CD14-positive monocyte (primary cell): ENCODE data around the gene PPM1F. TPM values are rescaled to one million over a fixed set of nuclear protein-coding genes. Genes with fewer than 3 reads are reported as not detected.

Source experiments
- DNase-seq, 3 donors: peaks; one replicate each; pipeline ENCODE4 v3.0.0-alpha.2; 2011 to 2022
- H2AFZ ChIP-seq: 2 replicates; pipeline ENCODE4 v1.6.0; 2012; ENCODE audit warnings: mild to moderate bottlenecking, low read depth, low read length, inconsistent platforms; ENCODE audit not compliant: insufficient read depth, poor library complexity, severe bottlenecking
- H3K27ac ChIP-seq, 2 donors: 1 replicate in 1 of 2; 2 replicates in 1 of 2; pipeline ENCODE4 v1.5.1; 2012 to 2013; ENCODE audit warnings: low read length in 2 of 2, control low read depth in 1 of 2, inconsistent platforms in 1 of 2, low read depth in 1 of 2, mild to moderate bottlenecking in 1 of 2
- H3K27me3 ChIP-seq, 2 donors: one replicate each; pipeline versions ENCODE4 v1.6.0 to v1.6.1; 2011 to 2013; ENCODE audit warnings: low read length in 2 of 2; ENCODE audit not compliant: control insufficient read depth in 2 of 2, insufficient read depth in 2 of 2
- H3K36me3 ChIP-seq, 2 donors: replicated peaks in 1 of 2; 1 replicate in 1 of 2; 2 replicates in 1 of 2; pipeline versions ENCODE4 v1.5.1 to v1.6.1; 2012 to 2013; ENCODE audit warnings: low read length in 2 of 2, control low read depth in 1 of 2, inconsistent platforms in 1 of 2, mild to moderate bottlenecking in 1 of 2; ENCODE audit not compliant: insufficient read depth in 2 of 2, control insufficient read depth in 1 of 2
- H3K4me1 ChIP-seq, 2 donors: 1 replicate in 1 of 2; 2 replicates in 1 of 2; pipeline versions ENCODE4 v1.5.1 to v1.6.1; 2012 to 2013; ENCODE audit warnings: low read length in 2 of 2, control low read depth in 1 of 2, inconsistent platforms in 1 of 2, mild to moderate bottlenecking in 1 of 2, moderate library complexity in 1 of 2; ENCODE audit not compliant: insufficient read depth in 2 of 2, control insufficient read depth in 1 of 2
- H3K4me2 ChIP-seq: replicated peaks from 2 replicates; pipeline ENCODE3; 2012; ENCODE audit warnings: low read length, moderate library complexity, mild to moderate bottlenecking; ENCODE audit not compliant: poor library complexity, severe bottlenecking; ENCODE audit errors: extremely low read depth
- H3K4me3 ChIP-seq, 3 experiments: fragments of 200-600 bp in 1 of 3; sonication (generic) in 1 of 3; replicated peaks in 1 of 3; 1 replicate in 2 of 3; 2 replicates in 1 of 3; pipeline ENCODE4 v1.5.1; 2011 to 2013; ENCODE audit warnings: low read length in 3 of 3, mild to moderate bottlenecking in 3 of 3, control low read depth in 2 of 3, low read depth in 2 of 3, inconsistent platforms in 1 of 3, moderate library complexity in 1 of 3
- H3K79me2 ChIP-seq: 2 replicates; pipeline ENCODE4 v1.6.0; 2012; ENCODE audit warnings: mild to moderate bottlenecking, control low read depth, inconsistent platforms, low read length, moderate library complexity; ENCODE audit not compliant: insufficient read depth
- H3K9ac ChIP-seq: 2 replicates; pipeline ENCODE4 v1.6.0; 2017; ENCODE audit warnings: low read length, mild to moderate bottlenecking; ENCODE audit not compliant: insufficient read depth, poor library complexity, severe bottlenecking
- H3K9me3 ChIP-seq, 2 donors: replicated peaks in 1 of 2; 1 replicate in 1 of 2; 2 replicates in 1 of 2; pipeline versions ENCODE4 v1.5.1 to v1.6.1; 2012 to 2013; ENCODE audit warnings: low read length in 2 of 2, control low read depth in 1 of 2; ENCODE audit not compliant: control insufficient read depth in 1 of 2, insufficient read depth in 1 of 2
- H4K20me1 ChIP-seq: 2 replicates; pipeline ENCODE4 v1.6.0; 2012; ENCODE audit warnings: mild to moderate bottlenecking, low read length, control low read depth, moderate library complexity; ENCODE audit not compliant: insufficient read depth
- H3K27ac Mint-ChIP-seq, 7 donors: one replicate each; pipeline ENCODE4 v1.8.0; 2020; ENCODE audit warnings: mild to moderate bottlenecking in 7 of 7, mixed read lengths in 7 of 7, moderate library complexity in 6 of 7, inconsistent platforms in 2 of 7
- H3K27me3 Mint-ChIP-seq, 3 donors: one replicate each; pipeline ENCODE4 v1.8.0; 2021 to 2022; ENCODE audit warnings: low read depth in 3 of 3, mild to moderate bottlenecking in 3 of 3, mixed read lengths in 3 of 3, moderate library complexity in 3 of 3, inconsistent platforms in 1 of 3
- H3K36me3 Mint-ChIP-seq, 2 donors: one replicate each; pipeline ENCODE4 v1.8.0; 2020; ENCODE audit warnings: mixed read lengths in 2 of 2, inconsistent platforms in 1 of 2, mild to moderate bottlenecking in 1 of 2
- H3K4me1 Mint-ChIP-seq: one replicate; pipeline ENCODE4 v1.8.0; 2020; ENCODE audit warnings: mild to moderate bottlenecking, mixed read lengths
- H3K4me3 Mint-ChIP-seq, 2 donors: one replicate each; pipeline ENCODE4 v1.8.0; 2020; ENCODE audit warnings: mild to moderate bottlenecking in 2 of 2, mixed read lengths in 2 of 2, moderate library complexity in 1 of 2
- H3K9me3 Mint-ChIP-seq, 7 donors: one replicate each; pipeline ENCODE4 v1.8.0; 2020 to 2022; ENCODE audit warnings: mixed read lengths in 7 of 7, mild to moderate bottlenecking in 6 of 7, moderate library complexity in 6 of 7, inconsistent platforms in 2 of 7
- WGBS: methylation state at CpG from one replicate; pipeline ENCODE4 v1.1.5; 2013; ENCODE audit warnings: missing lambda C conversion rate; ENCODE audit not compliant: insufficient coverage; 5-methylcytosine and 5-hydroxymethylcytosine counted together
- intact Hi-C, 2 donors: fragments of 100-400 bp; cut with micrococcal nuclease; formaldehyde crosslinking; loops; one replicate each; pipeline versions ENCODE4 v1.15.0 to v1.15.1; 2023
- polyA plus RNA-seq, 3 donors: library from polyadenylated mRNA; depleted of rRNA in 1 of 3; unstranded in 2 of 3; stranded (reverse) in 1 of 3; fragments of 300-500 nt in 2 of 3; fragments of >200 nt in 1 of 3; fragmentation: Illumina TruSeq in 2 of 3; gene quantifications; 1 replicate in 2 of 3; 2 replicates in 1 of 3; pipeline ENCODE4 v1.2.3, GENCODE V29; 2012 to 2021
- TF ChIP-seq, protein P1 (sequence below): fragments of 200-600 bp; IDR thresholded peaks from one replicate; pipeline ENCODE4 v1.8.0; 2022; ENCODE audit warnings: antibody characterized with exemption, mild to moderate bottlenecking

PPM1F gene
- polyA plus RNA-seq, 3 donors: 28.8 to 95.0 (median 37.2) TPM

DNA sequence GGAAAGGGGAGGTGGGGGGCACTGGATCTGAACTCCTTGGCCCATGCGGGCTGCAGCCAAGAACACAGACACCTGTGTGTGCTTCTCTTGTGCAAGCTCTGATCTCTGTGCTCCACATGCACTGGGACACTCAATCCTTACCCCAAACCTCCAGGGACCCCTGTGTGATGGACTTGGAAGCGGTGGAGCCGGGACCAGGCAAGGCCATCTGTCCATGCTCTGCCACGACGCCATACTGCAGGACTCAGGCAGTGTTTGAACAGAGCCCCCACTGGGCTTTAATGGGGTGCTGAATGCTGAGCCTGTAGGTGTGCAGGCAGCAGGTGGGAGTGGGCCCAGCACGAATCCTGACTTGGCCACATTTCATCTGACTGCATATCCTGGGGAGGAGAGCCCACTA is 23.4 kb downstream of the PPM1F start:
- no peaks in the 10 kb centered on the region for H3K27me3 Mint-ChIP-seq
- Histone ChIP-seq H3K79me2 (peaks cover 6% of the 10 kb centered on the region), H3K36me3 (peaks cover 90 to 97% of the 10 kb centered on the region in 2 donors), H3K4me2 (no peak overlapping the region), H4K20me1 (peaks cover 75% of the 10 kb centered on the region), H3K27me3 (no peaks in the 10 kb centered on the region), H3K4me1 (no peaks in the 10 kb centered on the region), H3K9ac (no peak overlapping the region), H3K27ac (peak overlapping the region in 1 of 2 donors; percentile 26), H2AFZ (no peak overlapping the region), H3K4me3 (no peak overlapping the region), H3K9me3 (no peaks in the 10 kb centered on the region)
- H3K36me3 Mint-ChIP-seq: peaks cover 78 to 97% of the 10 kb centered on the region in 2 donors
- no peaks in the 10 kb centered on the region for H3K4me1 Mint-ChIP-seq
- no peak for DNase-seq
- intact Hi-C loops: no loop called here
- no peak overlapping the region for H3K4me3 Mint-ChIP-seq
- H3K27ac Mint-ChIP-seq: peak overlapping the region in 1 of 7 donors; percentile 55
- H3K9me3 Mint-ChIP-seq: no peaks in the 10 kb centered on the region
- WGBS: 75% methylated on average over 1 of the region's 6 CpGs
- TF ChIP-seq, protein P1, sequence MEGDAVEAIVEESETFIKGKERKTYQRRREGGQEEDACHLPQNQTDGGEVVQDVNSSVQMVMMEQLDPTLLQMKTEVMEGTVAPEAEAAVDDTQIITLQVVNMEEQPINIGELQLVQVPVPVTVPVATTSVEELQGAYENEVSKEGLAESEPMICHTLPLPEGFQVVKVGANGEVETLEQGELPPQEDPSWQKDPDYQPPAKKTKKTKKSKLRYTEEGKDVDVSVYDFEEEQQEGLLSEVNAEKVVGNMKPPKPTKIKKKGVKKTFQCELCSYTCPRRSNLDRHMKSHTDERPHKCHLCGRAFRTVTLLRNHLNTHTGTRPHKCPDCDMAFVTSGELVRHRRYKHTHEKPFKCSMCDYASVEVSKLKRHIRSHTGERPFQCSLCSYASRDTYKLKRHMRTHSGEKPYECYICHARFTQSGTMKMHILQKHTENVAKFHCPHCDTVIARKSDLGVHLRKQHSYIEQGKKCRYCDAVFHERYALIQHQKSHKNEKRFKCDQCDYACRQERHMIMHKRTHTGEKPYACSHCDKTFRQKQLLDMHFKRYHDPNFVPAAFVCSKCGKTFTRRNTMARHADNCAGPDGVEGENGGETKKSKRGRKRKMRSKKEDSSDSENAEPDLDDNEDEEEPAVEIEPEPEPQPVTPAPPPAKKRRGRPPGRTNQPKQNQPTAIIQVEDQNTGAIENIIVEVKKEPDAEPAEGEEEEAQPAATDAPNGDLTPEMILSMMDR: no peak

DNA sequence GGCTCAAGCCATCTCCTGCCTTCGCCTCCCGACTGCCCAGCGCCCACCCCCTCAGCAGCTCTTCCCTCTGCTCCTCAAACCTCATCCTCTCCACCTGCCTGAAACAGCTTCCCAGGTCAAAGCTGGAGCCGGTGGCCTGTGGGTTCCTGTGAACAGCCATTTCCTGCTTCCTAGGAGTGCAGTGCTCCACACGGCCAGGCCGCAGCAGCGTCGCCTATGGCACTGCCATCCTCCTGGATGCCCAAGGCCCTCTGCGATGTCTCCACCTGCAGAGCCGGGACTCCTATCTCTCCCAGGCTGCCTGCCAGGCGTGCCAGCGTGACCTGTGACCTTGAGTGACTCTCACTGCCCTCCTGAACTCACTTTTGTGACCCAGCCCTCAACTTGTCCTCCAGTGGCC is 24.6 kb downstream of the PPM1F start:
- H3K9me3 ChIP-seq: no peaks in the 10 kb centered on the region
- H4K20me1 ChIP-seq: peaks cover 75% of the 10 kb centered on the region
- no peak overlapping the region for H3K4me3 ChIP-seq
- peaks cover 86 to 97% of the 10 kb centered on the region in 2 donors for H3K36me3 ChIP-seq
- H3K27ac ChIP-seq: peak overlapping the region in 1 of 2 donors; percentile 48
- H3K4me1 Mint-ChIP-seq: no peaks in the 10 kb centered on the region
- H3K27me3 Mint-ChIP-seq: no peaks in the 10 kb centered on the region
- no peak overlapping the region for H2AFZ ChIP-seq
- H3K27ac Mint-ChIP-seq: peak overlapping the region in 3 of 7 donors; percentile 25 to 68 (median 65)
- no peak overlapping the region for H3K4me2 ChIP-seq
- H3K4me1 ChIP-seq: no peaks in the 10 kb centered on the region
- peaks cover 77 to 97% of the 10 kb centered on the region in 2 donors for H3K36me3 Mint-ChIP-seq
- WGBS: 88% methylated on average over 12 of the region's 12 CpGs
- intact Hi-C loops: no loop called here
- no peaks in the 10 kb centered on the region for H3K27me3 ChIP-seq
- TF ChIP-seq, protein P1: no peak
- no peak overlapping the region for H3K4me3 Mint-ChIP-seq
- DNase-seq: no peak
- H3K9me3 Mint-ChIP-seq: no peaks in the 10 kb centered on the region
- no peaks in the 10 kb centered on the region for H3K79me2 ChIP-seq
- H3K9ac ChIP-seq: no peak overlapping the region
